NCI-H526 treated with DMSO at 0.1 percent for 48 hours (cell line): ENCODE measurements around the gene PRR7.
"Not testable (repeated sequence)": the region's sequence is repeated elsewhere in the genome, so short reads cannot be mapped to it uniquely, and the experiment has no call there.

Experiments
- DNase-seq: peaks from one replicate; lab custom pipeline; 2025; lab: John Stamatoyannopoulos, UW

PRR7 gene

GRCh38 chr5:177446200-177447065 lies at the start of gene PRR7:
Gene PRR7 (plus strand): TSS chr5:177446814. CDS start chr5:177455068, 8,254 bp downstream.
- DNase-seq: peak; percentile 26

GRCh38 chr5:177397875-177398390 lies 48.7 kb upstream of the PRR7 start:
- no peak for DNase-seq

- no peak for DNase-seq
Observed at GRCh38 chr5:177399997-177400868, 46.4 kb upstream of the PRR7 start, which contains the start of gene PFN3. Gene PFN3 (minus strand): TSS chr5:177400661. CDS start chr5:177400576, 85 bp downstream.

GRCh38 chr5:177402271-177403043 lies 44.2 kb upstream of the PRR7 start:
- peak; percentile 74 for DNase-seq

GRCh38 chr5:177403102-177403791 lies 43.4 kb upstream of the PRR7 start:
- DNase-seq: no peak

- DNase-seq: peak; percentile 34
Observed at GRCh38 chr5:177403792-177404640, 42.6 kb upstream of the PRR7 start.

GRCh38 chr5:177404641-177405179 lies 41.9 kb upstream of the PRR7 start:
- no peak for DNase-seq

GRCh38 chr5:177405312-177405711 lies 41.3 kb upstream of the PRR7 start:
- DNase-seq: no peak

- no peak for DNase-seq
Observed at GRCh38 chr5:177405805-177406204, 40.8 kb upstream of the PRR7 start.

- no peak for DNase-seq
Observed at GRCh38 chr5:177409043-177409801, 37.4 kb upstream of the PRR7 start, which contains the start of gene F12. Gene F12 (minus strand): TSS chr5:177409564. CDS start chr5:177409527, 37 bp downstream.

GRCh38 chr5:177410575-177410974 lies 36.0 kb upstream of the PRR7 start:
- DNase-seq: no peak

GRCh38 chr5:177412603-177413233 lies 33.9 kb upstream of the PRR7 start:
- no peak for DNase-seq

- DNase-seq: no peak
Observed at GRCh38 chr5:177414481-177414880, 32.1 kb upstream of the PRR7 start.

GRCh38 chr5:177417081-177417480 lies 29.5 kb upstream of the PRR7 start:
- DNase-seq: not testable (repeated sequence)

- DNase-seq: no peak
Observed at GRCh38 chr5:177419046-177419445, 27.6 kb upstream of the PRR7 start.

GRCh38 chr5:177420472-177420871 lies 26.1 kb upstream of the PRR7 start:
- DNase-seq: not testable (repeated sequence)

GRCh38 chr5:177421062-177421798 lies 25.4 kb upstream of the PRR7 start:
- no peak for DNase-seq

- DNase-seq: no peak
Observed at GRCh38 chr5:177423671-177424070, 22.9 kb upstream of the PRR7 start.
